ENCODE data around the gene ACVR1.
"Not testable (repeated sequence)": the region's sequence is repeated elsewhere in the genome, so short reads cannot be mapped to it uniquely, and the experiment has no call there.

ACVR1 gene

GRCh38 chr2:157827377-157827776 lies 48.8 kb downstream of the ACVR1 start:
- DNase-seq (ENCODE audit: low read depth) = no peak

GRCh38 chr2:157826644-157827043 lies 49.5 kb downstream of the ACVR1 start:
- not testable (repeated sequence) for DNase-seq (ENCODE audit: low read depth)

GRCh38 chr2:157825885-157826284 lies 50.2 kb downstream of the ACVR1 start:
- no peak for DNase-seq (ENCODE audit: low read depth)

- no peak for DNase-seq (ENCODE audit: low read depth)
Observed at GRCh38 chr2:157822993-157823392, 53.1 kb downstream of the ACVR1 start.

GRCh38 chr2:157822533-157822932 lies 53.6 kb downstream of the ACVR1 start:
- DNase-seq (ENCODE audit: low read depth) = no peak

- DNase-seq (ENCODE audit: low read depth) = no peak
Observed at GRCh38 chr2:157821519-157822131, 54.5 kb downstream of the ACVR1 start.

- DNase-seq (ENCODE audit: low read depth) = no peak
Observed at GRCh38 chr2:157820193-157820592, 55.9 kb downstream of the ACVR1 start.

- DNase-seq (ENCODE audit: low read depth) = no peak
Observed at GRCh38 chr2:157819761-157820160, 56.4 kb downstream of the ACVR1 start.

GRCh38 chr2:157818227-157818626 lies 57.9 kb downstream of the ACVR1 start:
- DNase-seq (ENCODE audit: low read depth) = no peak

GRCh38 chr2:157815421-157815820 lies 60.7 kb downstream of the ACVR1 start:
- DNase-seq (ENCODE audit: low read depth) = no peak

- DNase-seq (ENCODE audit: low read depth) = no peak
Observed at GRCh38 chr2:157813467-157813866, 62.7 kb downstream of the ACVR1 start.

GRCh38 chr2:157810037-157810436 lies 66.1 kb downstream of the ACVR1 start:
- DNase-seq (ENCODE audit: low read depth) = no peak

GRCh38 chr2:157809212-157809611 lies 66.9 kb downstream of the ACVR1 start:
- no peak for DNase-seq (ENCODE audit: low read depth)

- DNase-seq (ENCODE audit: low read depth) = no peak
Observed at GRCh38 chr2:157808421-157808820, 67.7 kb downstream of the ACVR1 start.

- DNase-seq (ENCODE audit: low read depth) = no peak
Observed at GRCh38 chr2:157806426-157807077, 69.6 kb downstream of the ACVR1 start.

- DNase-seq (ENCODE audit: low read depth) = no peak
Observed at GRCh38 chr2:157805519-157805918, 70.6 kb downstream of the ACVR1 start.

- DNase-seq (ENCODE audit: low read depth) = no peak
Observed at GRCh38 chr2:157804355-157804754, 71.8 kb downstream of the ACVR1 start.

GRCh38 chr2:157803952-157804351 lies 72.2 kb downstream of the ACVR1 start:
- DNase-seq (ENCODE audit: low read depth) = no peak

GRCh38 chr2:157803476-157803875 lies 72.7 kb downstream of the ACVR1 start:
- DNase-seq (ENCODE audit: low read depth) = no peak

GRCh38 chr2:157800838-157801495 lies 75.2 kb downstream of the ACVR1 start:
- DNase-seq (ENCODE audit: low read depth) = no peak

- DNase-seq (ENCODE audit: low read depth) = no peak
Observed at GRCh38 chr2:157793053-157793612, 83.0 kb downstream of the ACVR1 start.

- no peak for DNase-seq (ENCODE audit: low read depth)
Observed at GRCh38 chr2:157792335-157793052, 83.6 kb downstream of the ACVR1 start.

Measured in T-helper 22 cell (primary cell).